Immature natural killer cell (primary cell): Measurements from ENCODE around the gene TST. TPM values are rescaled to one million over a fixed set of nuclear protein-coding genes. Genes with fewer than 3 reads are reported as not detected.

ENCODE experiments used
- DNase-seq, 3 donors: peaks; one replicate each; pipeline ENCODE4 v3.0.0; 2022; ENCODE audit warnings: mixed read lengths in 1 of 3
- H3K27ac Mint-ChIP-seq, 6 donors: one replicate each; pipeline ENCODE4 v1.8.0; 2020; ENCODE audit warnings: mixed read lengths in 6 of 6, mild to moderate bottlenecking in 5 of 6, inconsistent platforms in 4 of 6, moderate library complexity in 3 of 6
- H3K27me3 Mint-ChIP-seq, 3 donors: one replicate each; pipeline ENCODE4 v1.8.0; 2020 to 2021; ENCODE audit warnings: low read depth in 3 of 3, mild to moderate bottlenecking in 3 of 3, mixed read lengths in 3 of 3, moderate library complexity in 3 of 3, inconsistent platforms in 1 of 3
- H3K36me3 Mint-ChIP-seq, 3 donors: one replicate each; pipeline ENCODE4 v1.8.0; 2020; ENCODE audit warnings: mixed read lengths in 3 of 3, inconsistent platforms in 2 of 3, mild to moderate bottlenecking in 2 of 3
- H3K4me1 Mint-ChIP-seq, 2 donors: one replicate each; pipeline ENCODE4 v1.8.0; 2020; ENCODE audit warnings: inconsistent platforms in 2 of 2, mild to moderate bottlenecking in 2 of 2, mixed read lengths in 2 of 2, moderate library complexity in 1 of 2
- H3K4me3 Mint-ChIP-seq, 5 donors: one replicate each; pipeline ENCODE4 v1.8.0; 2020; ENCODE audit warnings: mild to moderate bottlenecking in 5 of 5, mixed read lengths in 5 of 5, inconsistent platforms in 3 of 5, moderate library complexity in 3 of 5
- H3K9me3 Mint-ChIP-seq, 6 donors: one replicate each; pipeline ENCODE4 v1.8.0; 2020; ENCODE audit warnings: mild to moderate bottlenecking in 6 of 6, mixed read lengths in 6 of 6, inconsistent platforms in 4 of 6, moderate library complexity in 3 of 6
- polyA plus RNA-seq, 3 donors: library from polyadenylated mRNA; unstranded; fragments of 300-500 nt; fragmentation: Illumina TruSeq; gene quantifications; one replicate each; pipeline ENCODE4 v1.2.3, GENCODE V29; 2021

TST gene
- polyA plus RNA-seq, 3 donors from 2014 or later = 8.1 to 20.8 (median 8.4) TPM

DNA sequence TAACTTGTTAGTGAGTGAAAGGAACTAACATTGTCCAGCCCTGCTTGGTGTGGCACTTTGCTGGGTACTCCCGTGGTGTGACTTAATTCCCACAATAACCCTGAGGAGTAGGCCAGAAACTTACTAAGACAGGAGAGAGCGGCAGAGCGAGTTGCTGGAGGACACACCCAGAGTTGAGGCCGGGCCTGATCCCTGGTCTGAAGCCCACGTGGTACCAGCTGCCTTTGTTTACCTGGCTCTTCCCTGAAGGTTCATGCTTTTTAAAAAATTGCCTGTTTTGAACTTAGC is 889 bp upstream of the TST start:
- Mint-ChIP-seq H3K27ac (peak overlapping the region; percentile 70 to 93 (median 84)), H3K9me3 (no peaks in the 10 kb centered on the region)

DNA sequence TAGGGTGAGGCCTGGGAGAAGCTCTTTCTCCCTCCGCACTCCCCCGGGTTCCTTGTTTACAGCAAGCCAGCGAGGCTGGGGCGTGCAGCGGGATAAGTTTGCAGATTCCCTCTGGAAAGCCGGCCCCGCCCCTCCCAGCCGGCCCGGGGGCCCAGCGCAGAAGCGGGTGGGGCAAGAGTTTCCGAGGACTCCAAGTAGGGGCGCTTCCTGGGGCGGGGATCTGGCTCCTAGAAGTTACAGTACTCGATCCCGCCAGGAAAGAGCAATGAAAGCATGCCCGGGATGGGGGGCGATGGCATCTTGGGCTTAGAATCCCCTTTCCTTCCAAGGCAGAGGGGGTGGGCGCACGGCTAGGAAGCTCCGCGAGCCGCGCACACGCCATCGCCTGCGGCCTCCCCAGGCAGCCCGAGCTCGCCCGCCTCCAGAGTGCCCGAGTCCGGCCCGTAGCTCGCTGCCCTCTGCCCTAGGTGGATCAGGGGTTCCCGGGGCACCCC is 385 bp downstream of the TST start:
- H3K9me3 Mint-ChIP-seq = no peaks in the 10 kb centered on the region
- peaks cover 23 to 27% of the 10 kb centered on the region in 2 donors for H3K4me1 Mint-ChIP-seq
- peak overlapping the region; percentile 70 to 81 (median 79) for H3K4me3 Mint-ChIP-seq
- no peaks in the 10 kb centered on the region for H3K27me3 Mint-ChIP-seq
- no peaks in the 10 kb centered on the region for H3K36me3 Mint-ChIP-seq
- peak overlapping the region in 1 of 6 donors; percentile 75 for H3K27ac Mint-ChIP-seq
- no peak for DNase-seq

More for the DNA sequence above, 889 bp upstream of the TST start:
- Mint-ChIP-seq H3K4me1 (peaks cover 23 to 27% of the 10 kb centered on the region in 2 donors), H3K4me3 (peak overlapping the region; percentile 91 to 97 (median 92)), H3K27me3 (no peaks in the 10 kb centered on the region), H3K36me3 (peaks cover 0 to 4% (median 4%) of the 10 kb centered on the region in 3 donors)
- no peak for DNase-seq

DNA sequence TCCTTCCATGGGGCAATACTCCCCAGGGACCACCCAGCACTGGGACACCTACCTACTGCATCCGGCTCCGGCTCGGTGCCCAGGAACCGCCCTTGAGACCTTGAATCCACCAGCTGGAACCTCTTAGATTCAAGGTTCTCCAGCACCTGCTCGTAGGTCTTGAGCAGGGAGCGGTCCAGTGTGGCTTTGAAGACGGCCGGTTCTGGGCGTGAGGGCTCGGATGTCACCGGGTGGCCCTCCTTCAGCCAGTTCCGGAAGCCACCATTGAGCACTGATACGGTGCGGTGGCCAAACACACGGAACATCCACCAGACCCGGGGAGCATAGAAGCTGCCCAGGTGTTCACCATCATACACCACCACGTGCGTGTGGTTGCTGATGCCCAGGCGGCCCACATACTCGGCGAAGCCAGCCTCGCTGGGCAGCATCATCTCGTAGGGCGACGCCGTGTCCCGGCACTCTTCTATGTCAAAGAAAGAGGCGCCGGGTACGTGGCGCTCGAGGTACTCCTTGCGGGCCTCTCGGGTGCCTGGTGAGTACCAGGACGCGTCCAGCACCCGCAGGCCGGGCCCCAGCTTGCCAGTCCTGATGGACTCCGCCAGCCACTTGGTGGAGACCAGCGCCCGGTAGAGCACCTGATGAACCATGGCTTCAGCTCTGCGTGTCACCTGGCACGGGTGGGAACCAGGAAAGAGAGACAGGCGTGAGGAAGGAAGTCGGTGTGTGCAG is 997 bp downstream of the TST start:
- H3K4me1 Mint-ChIP-seq = peaks cover 23 to 27% of the 10 kb centered on the region in 2 donors
- no peaks in the 10 kb centered on the region for H3K9me3 Mint-ChIP-seq
- no peaks in the 10 kb centered on the region for H3K27me3 Mint-ChIP-seq
- DNase-seq = no peak
- no peaks in the 10 kb centered on the region for H3K36me3 Mint-ChIP-seq
- H3K4me3 Mint-ChIP-seq = peak overlapping the region; percentile 70 to 81 (median 79)
- H3K27ac Mint-ChIP-seq = peak overlapping the region in 2 of 6 donors; percentile 75 to 80

DNA sequence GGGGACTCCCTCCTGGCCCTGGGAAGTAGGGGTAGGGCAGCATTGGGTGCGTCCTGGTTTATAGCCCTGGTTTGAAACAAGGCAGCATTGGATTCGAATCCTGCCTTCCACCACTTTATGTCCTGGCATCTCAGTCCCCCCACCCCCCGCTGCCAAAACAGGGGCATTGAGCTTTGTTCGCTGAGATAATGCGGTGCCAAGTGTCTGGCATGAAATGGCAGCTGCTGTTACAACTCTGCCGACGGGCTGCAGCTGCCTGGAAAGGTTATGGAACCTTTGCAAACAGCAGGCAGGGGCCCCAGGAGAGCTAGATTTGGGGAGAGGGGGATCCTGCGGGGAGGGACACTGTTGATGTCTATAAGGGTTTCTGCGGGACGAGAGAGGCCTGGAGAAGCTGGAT is 1.9 kb downstream of the TST start:
- no peak for DNase-seq
- H3K27ac Mint-ChIP-seq = no peak overlapping the region
- no peaks in the 10 kb centered on the region for H3K9me3 Mint-ChIP-seq
- peak overlapping the region in 4 of 5 donors; percentile 20 to 67 (median 57) for H3K4me3 Mint-ChIP-seq
- no peaks in the 10 kb centered on the region for H3K27me3 Mint-ChIP-seq
- peaks cover 23 to 27% of the 10 kb centered on the region in 2 donors for H3K4me1 Mint-ChIP-seq
- no peaks in the 10 kb centered on the region for H3K36me3 Mint-ChIP-seq

DNA sequence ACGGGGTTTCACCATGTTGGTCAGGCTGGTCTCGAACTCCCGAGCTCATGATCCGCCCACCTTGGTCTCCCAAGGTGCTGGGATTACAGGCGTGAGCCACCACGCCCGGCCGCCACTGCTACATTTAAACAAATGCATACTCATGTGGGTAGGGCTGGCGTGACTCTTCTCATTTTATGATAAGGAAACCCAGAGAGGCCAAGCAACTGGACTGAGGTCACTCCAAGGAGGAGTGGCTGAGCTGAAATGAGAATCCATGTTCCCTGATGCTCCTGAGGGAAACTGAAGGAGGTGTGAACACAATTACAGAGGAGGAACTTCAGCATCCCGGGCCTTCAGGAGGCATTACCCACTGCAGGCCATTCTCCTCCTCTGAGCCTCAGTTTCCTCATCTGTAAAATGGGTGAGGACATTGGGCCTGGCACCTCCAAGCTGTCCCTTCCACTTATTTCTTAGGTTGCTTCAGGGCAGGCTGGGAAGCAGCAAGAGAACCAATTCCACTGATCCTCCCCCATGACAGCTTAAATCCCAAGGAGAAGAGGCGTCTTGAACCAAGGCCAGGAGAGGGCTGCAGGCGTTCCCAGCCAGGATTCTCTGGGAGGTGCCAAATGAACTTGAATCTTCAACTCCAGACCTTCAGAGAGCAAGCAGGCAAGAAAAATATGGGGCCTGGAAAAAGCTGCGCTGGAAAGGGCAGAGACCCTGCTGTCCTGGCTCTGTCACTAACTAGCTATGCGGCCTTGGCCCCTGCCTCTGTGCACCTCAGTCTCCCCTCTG is 2.9 kb downstream of the TST start:
- peaks cover 0 to under 1% (median 0%) of the 10 kb centered on the region in 3 donors for H3K27me3 Mint-ChIP-seq
- DNase-seq = no peak
- no peaks in the 10 kb centered on the region for H3K36me3 Mint-ChIP-seq
- H3K4me3 Mint-ChIP-seq = peak overlapping the region in 3 of 5 donors; percentile 33 to 57 (median 55)
- H3K9me3 Mint-ChIP-seq = no peaks in the 10 kb centered on the region
- H3K27ac Mint-ChIP-seq = peak overlapping the region in 3 of 6 donors; percentile 28 to 41 (median 31)
- H3K4me1 Mint-ChIP-seq = peaks cover 15 to 19% of the 10 kb centered on the region in 2 donors

DNA sequence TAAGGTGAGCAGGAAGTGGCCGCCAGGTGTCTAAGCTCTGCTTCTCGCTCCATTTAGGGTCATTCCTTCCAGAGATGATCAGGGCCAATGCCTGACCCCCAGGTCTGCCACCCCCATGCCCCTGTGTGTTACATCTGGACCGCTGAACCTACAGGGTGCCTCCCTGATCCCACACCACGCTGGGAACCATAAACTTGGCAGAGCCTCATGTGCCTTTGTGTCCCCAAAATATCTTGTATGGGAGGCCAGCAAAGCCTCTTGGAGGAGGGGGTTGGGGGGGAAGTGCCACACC is 3.7 kb downstream of the TST start:
- H3K27me3 Mint-ChIP-seq = peaks cover 0 to 2% (median 0%) of the 10 kb centered on the region in 3 donors
- no peak overlapping the region for H3K27ac Mint-ChIP-seq
- no peaks in the 10 kb centered on the region for H3K9me3 Mint-ChIP-seq
- no peaks in the 10 kb centered on the region for H3K36me3 Mint-ChIP-seq
- H3K4me1 Mint-ChIP-seq = peaks cover 8 to 14% of the 10 kb centered on the region in 2 donors
- H3K4me3 Mint-ChIP-seq = no peak overlapping the region
- DNase-seq = no peak

DNA sequence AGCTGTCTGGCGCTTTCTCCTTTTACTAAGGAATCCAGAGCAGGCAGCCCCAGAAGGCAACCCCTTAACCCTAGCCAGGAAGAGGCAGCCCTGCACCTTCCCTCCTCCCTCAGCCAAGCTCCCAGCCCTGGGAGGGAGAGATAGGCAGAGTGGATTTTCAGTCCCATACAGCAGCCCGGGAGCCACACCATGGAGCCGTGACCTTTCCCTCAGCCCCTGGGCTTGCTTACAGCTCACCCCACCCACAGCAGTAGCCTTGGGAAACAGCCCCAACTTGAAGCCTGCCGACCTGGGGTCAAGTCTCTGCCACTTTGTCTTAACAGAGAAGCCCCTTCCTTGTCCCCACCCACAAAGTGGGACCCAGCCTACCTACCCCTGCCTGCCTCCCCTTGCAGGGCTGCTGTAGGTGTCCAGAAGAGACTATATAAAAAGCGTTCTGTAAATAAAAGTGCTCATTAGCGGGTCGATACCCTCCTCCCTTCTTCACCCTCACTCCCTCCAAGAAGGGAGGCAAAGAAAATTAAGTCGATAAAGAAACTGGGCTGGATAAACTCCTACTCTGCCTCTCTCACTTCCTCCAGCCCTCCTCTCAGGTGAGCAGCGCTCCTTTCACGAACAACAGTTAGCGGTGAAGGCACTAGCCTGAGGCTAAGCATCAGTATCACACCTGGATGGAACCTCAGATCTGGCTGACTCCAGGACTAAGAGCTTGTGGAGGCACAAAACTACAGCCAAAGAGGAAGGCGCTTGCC is 4.2 kb downstream of the TST start:
- H3K4me1 Mint-ChIP-seq = peaks cover 2 to 9% of the 10 kb centered on the region in 2 donors
- H3K27ac Mint-ChIP-seq = no peak overlapping the region
- no peak for DNase-seq

DNA sequence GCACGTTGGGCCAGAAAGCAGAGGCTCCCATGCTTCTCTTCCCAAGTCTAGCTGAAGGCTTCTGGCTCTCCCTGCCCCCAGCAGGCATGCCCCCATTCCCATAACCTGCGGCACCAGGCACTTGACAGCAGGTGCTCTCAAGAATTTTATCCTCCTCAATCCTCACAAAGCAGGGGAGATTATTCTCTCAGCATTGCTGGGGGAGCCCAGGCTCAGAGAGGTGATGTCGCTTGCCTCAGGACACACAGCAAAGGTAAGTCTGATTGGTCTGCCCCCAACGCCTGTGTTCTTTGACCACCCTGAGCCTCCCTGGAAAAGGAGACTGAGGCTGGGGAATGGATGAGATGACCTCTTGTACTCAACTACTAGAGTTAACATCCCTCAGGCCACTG is 4.8 kb downstream of the TST start:
- Mint-ChIP-seq H3K27me3 (peaks cover 0 to 2% (median 0%) of the 10 kb centered on the region in 3 donors), H3K9me3 (no peaks in the 10 kb centered on the region), H3K27ac (no peak overlapping the region), H3K4me3 (no peak overlapping the region), H3K36me3 (no peaks in the 10 kb centered on the region), H3K4me1 (peaks cover 0 to 6% of the 10 kb centered on the region in 2 donors)
- DNase-seq = no peak

More for the DNA sequence above, 4.2 kb downstream of the TST start:
- H3K9me3 Mint-ChIP-seq = no peaks in the 10 kb centered on the region
- H3K4me3 Mint-ChIP-seq = no peak overlapping the region
- H3K27me3 Mint-ChIP-seq = peaks cover 0 to 2% (median 0%) of the 10 kb centered on the region in 3 donors
- H3K36me3 Mint-ChIP-seq = no peaks in the 10 kb centered on the region

DNA sequence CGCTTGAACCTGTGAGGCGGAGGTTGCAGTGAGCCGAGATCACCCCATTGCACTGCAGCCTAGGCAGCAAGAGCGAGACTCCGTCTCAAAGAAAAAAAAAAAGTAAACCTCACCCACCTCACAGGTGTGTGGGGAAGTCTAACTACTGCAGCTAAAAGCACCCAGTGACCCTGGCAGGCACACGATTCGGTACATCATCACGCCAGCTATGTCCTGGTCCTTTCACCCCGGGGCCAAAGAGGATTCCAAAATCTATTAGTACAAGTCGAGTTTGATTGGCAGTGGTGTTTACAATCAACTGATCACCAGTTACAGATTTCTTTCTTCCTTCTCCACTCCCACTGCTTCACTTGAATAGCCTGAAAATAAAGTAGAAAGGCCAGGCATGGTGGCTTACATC is 6.3 kb downstream of the TST start:
- no peak overlapping the region for H3K27ac Mint-ChIP-seq
- H3K4me3 Mint-ChIP-seq = no peak overlapping the region
- H3K4me1 Mint-ChIP-seq = peaks cover 0 to 2% of the 10 kb centered on the region in 2 donors
- H3K9me3 Mint-ChIP-seq = no peaks in the 10 kb centered on the region
- H3K36me3 Mint-ChIP-seq = no peaks in the 10 kb centered on the region
- H3K27me3 Mint-ChIP-seq = peaks cover 0 to 2% (median 0%) of the 10 kb centered on the region in 3 donors
- no peak for DNase-seq

DNA sequence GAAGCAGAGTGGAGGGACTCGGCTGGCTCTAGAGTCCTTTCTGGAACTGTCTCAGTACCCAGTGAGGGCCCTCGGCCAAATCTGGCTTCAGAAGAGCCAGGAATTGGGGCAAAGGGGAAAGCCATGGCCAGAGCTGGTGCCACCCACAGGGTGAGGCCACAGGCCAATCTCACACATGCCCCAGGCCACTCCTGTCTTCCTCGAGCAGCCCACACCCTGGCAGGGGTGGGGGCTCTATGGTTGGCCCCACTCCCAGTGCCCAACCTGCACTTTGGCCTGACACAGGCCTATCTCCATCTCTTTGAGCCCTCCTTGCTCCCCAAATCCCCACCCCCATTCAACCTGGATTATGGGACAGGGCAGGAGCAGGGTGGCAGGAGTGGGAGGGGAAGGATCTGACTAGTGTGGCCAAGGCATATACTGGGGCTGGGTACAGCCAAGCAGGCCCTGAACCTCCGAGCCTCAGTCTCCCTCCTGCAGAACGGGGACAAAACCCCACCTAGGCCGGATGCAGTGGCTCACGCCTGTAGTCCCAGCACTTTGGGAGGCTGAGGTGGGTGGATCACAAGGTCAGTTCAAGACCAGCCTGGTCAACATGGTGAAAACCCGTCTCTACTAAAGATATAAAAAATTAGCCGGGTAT is 6.9 kb downstream of the TST start:
- H3K36me3 Mint-ChIP-seq = no peaks in the 10 kb centered on the region

DNA sequence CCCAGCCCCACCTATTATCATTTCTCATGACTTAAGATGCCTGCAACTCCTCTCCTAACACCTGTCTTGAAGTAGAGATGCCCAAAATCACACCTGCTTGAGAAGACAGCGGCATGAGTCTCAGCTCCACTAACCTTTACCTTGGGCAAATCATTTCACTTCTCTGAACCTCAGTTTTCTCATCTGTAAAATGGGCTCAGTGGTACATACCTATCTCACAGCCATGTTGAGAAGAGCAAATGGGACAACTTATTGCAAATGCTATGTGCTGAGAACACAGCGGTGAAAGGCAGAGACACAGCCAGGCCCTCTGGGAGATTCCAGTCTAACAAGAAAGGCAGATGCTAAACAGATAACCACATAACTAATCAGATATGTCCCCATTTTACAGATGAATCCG is 7.8 kb downstream of the TST start:
- Mint-ChIP-seq H3K9me3 (no peaks in the 10 kb centered on the region), H3K27me3 (peaks cover 0 to 3% (median 0%) of the 10 kb centered on the region in 3 donors), H3K4me1 (no peaks in the 10 kb centered on the region), H3K36me3 (no peaks in the 10 kb centered on the region), H3K27ac (no peak overlapping the region), H3K4me3 (no peak overlapping the region)
- DNase-seq = no peak

More for the DNA sequence above, 6.9 kb downstream of the TST start:
- Mint-ChIP-seq H3K27ac (no peak overlapping the region), H3K9me3 (no peaks in the 10 kb centered on the region), H3K27me3 (peaks cover 0 to 2% (median 0%) of the 10 kb centered on the region in 3 donors), H3K4me3 (no peak overlapping the region), H3K4me1 (peaks cover 0 to 2% of the 10 kb centered on the region in 2 donors)
- DNase-seq = no peak

DNA sequence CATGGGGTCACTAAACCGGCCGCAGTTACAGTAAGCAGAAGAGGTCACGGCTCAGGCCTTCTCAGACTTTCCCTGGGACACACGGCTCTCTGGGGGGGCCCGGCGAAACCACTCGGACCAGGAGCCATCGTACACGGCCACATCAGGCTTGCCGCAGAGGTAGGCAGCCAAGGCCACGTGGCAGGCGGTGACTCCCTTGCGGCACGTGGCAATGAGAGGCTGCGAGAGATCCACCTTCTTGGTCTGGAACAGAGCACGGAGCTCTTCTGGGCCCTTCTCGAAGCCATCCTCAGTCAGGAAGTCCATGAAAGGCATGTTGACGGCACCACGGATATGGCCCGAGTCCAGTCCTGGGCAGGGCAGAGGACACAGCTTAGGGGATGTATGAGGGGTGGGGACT is 8.3 kb downstream of the TST start:
- Mint-ChIP-seq H3K27me3 (peaks cover 0 to 3% (median 0%) of the 10 kb centered on the region in 3 donors), H3K36me3 (peaks cover 0 to under 1% (median 0%) of the 10 kb centered on the region in 3 donors), H3K9me3 (no peaks in the 10 kb centered on the region), H3K27ac (no peak overlapping the region), H3K4me1 (no peaks in the 10 kb centered on the region), H3K4me3 (no peak overlapping the region)
- no peak for DNase-seq

DNA sequence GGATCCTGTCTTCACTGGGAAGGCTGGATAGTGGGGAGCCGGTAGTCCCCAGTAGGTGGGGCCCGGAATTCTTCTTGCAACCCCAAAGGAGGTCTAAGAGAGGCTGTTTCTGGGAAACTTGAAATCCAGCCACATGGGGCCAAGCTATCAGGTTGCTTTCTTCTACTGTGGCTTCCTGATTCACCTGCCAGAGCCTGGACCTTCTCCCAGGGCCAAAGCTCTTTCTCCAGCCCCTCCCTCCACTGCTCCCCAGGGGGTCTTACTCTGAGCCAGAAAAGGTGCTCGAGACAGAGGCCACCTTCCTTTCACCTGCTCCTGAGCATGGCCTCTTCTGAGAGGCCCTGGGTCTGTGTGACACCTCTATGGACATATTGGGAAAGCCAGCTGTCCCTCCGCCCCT is 9.1 kb downstream of the TST start:
- DNase-seq = no peak
- H3K4me3 Mint-ChIP-seq = no peak overlapping the region
- H3K27ac Mint-ChIP-seq = no peak overlapping the region
- H3K27me3 Mint-ChIP-seq = peaks cover 0 to 3% (median 0%) of the 10 kb centered on the region in 3 donors
- H3K4me1 Mint-ChIP-seq = no peaks in the 10 kb centered on the region
- no peaks in the 10 kb centered on the region for H3K9me3 Mint-ChIP-seq
- H3K36me3 Mint-ChIP-seq = peaks cover 0 to 5% (median 0%) of the 10 kb centered on the region in 3 donors
